Nephron progenitor cell (in vitro differentiated cells): Measurements from ENCODE around the gene HDAC6.
"Not testable (repeated sequence)": the region's sequence is repeated elsewhere in the genome, so short reads cannot be mapped to it uniquely, and the experiment has no call there.

ENCODE experiments used
- DNase-seq: peaks from one replicate; pipeline ENCODE4 v3.0.0; 2021
- H3K27ac Mint-ChIP-seq: 2 replicates; pipeline ENCODE4 v1.8.0; 2021; ENCODE audit warnings: mild to moderate bottlenecking, moderate library complexity, mixed read lengths
- H3K27me3 Mint-ChIP-seq: 2 replicates; pipeline ENCODE4 v1.8.0; 2021; ENCODE audit warnings: mild to moderate bottlenecking, low read depth, mixed read lengths; ENCODE audit not compliant: poor library complexity
- H3K36me3 Mint-ChIP-seq: 2 replicates; pipeline ENCODE4 v1.8.0; 2021; ENCODE audit warnings: low read depth, mixed read lengths
- H3K4me1 Mint-ChIP-seq: 2 replicates; pipeline ENCODE4 v1.8.0; 2021; ENCODE audit warnings: mixed read lengths
- H3K4me3 Mint-ChIP-seq: 2 replicates; pipeline ENCODE4 v1.8.0; 2021; ENCODE audit warnings: mild to moderate bottlenecking, moderate library complexity, mixed read lengths
- H3K9me3 Mint-ChIP-seq: 2 replicates; pipeline ENCODE4 v1.8.0; 2021; ENCODE audit warnings: mild to moderate bottlenecking, moderate library complexity, mixed read lengths
- TF ChIP-seq, protein P1 (sequence below): fragments of 200-600 bp; sonication (generic); IDR thresholded peaks from 2 replicates; pipeline ENCODE4 v1.5.0; 2021; ENCODE audit warnings: antibody characterized with exemption

The HDAC6 gene

DNA sequence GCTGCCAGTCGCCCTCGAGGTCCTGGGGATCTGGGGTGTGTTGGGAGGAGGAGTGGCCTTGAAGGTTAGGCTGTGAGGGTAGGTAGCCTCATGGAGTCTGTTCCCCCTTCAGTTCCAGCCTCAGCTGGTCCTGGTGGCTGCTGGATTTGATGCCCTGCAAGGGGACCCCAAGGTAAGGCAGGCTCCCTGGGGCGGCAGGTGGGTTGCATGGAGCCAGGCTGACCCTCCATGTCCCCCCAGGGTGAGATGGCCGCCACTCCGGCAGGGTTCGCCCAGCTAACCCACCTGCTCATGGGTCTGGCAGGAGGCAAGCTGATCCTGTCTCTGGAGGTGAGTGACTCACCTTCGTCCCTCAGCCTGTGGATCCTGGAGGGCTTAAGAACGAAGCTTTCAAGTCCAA, 12.9 kb downstream of the HDAC6 start:
- no peak for DNase-seq
- Mint-ChIP-seq H3K9me3 (peaks cover 58% of the 10 kb centered on the region), H3K27me3 (peaks cover 3% of the 10 kb centered on the region), H3K4me1 (no peaks in the 10 kb centered on the region), H3K27ac (no peak overlapping the region), H3K36me3 (peaks cover 50% of the 10 kb centered on the region), H3K4me3 (no peak overlapping the region)
- TF ChIP-seq, protein P1, sequence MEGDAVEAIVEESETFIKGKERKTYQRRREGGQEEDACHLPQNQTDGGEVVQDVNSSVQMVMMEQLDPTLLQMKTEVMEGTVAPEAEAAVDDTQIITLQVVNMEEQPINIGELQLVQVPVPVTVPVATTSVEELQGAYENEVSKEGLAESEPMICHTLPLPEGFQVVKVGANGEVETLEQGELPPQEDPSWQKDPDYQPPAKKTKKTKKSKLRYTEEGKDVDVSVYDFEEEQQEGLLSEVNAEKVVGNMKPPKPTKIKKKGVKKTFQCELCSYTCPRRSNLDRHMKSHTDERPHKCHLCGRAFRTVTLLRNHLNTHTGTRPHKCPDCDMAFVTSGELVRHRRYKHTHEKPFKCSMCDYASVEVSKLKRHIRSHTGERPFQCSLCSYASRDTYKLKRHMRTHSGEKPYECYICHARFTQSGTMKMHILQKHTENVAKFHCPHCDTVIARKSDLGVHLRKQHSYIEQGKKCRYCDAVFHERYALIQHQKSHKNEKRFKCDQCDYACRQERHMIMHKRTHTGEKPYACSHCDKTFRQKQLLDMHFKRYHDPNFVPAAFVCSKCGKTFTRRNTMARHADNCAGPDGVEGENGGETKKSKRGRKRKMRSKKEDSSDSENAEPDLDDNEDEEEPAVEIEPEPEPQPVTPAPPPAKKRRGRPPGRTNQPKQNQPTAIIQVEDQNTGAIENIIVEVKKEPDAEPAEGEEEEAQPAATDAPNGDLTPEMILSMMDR, result no peak

DNA sequence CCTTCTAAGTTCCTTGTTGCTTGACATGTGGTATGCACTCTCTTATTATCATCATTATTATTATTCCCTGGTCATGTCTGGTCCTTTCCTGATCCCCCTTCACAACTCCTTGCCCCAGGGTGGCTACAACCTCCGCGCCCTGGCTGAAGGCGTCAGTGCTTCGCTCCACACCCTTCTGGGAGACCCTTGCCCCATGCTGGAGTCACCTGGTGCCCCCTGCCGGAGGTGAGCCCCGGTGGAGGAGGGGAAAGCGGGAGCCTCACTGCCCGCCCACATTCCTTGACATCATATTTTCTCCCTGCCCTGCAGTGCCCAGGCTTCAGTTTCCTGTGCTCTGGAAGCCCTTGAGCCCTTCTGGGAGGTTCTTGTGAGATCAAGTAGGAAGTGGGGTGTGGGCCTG, 13.4 kb downstream of the HDAC6 start:
- H3K36me3 Mint-ChIP-seq, result peaks cover 55% of the 10 kb centered on the region
- H3K27ac Mint-ChIP-seq, result no peak overlapping the region
- peaks cover 3% of the 10 kb centered on the region for H3K27me3 Mint-ChIP-seq
- TF ChIP-seq, protein P1, result no peak
- no peak for DNase-seq
- H3K4me1 Mint-ChIP-seq, result no peaks in the 10 kb centered on the region
- peaks cover 62% of the 10 kb centered on the region for H3K9me3 Mint-ChIP-seq
- no peak overlapping the region for H3K4me3 Mint-ChIP-seq

DNA sequence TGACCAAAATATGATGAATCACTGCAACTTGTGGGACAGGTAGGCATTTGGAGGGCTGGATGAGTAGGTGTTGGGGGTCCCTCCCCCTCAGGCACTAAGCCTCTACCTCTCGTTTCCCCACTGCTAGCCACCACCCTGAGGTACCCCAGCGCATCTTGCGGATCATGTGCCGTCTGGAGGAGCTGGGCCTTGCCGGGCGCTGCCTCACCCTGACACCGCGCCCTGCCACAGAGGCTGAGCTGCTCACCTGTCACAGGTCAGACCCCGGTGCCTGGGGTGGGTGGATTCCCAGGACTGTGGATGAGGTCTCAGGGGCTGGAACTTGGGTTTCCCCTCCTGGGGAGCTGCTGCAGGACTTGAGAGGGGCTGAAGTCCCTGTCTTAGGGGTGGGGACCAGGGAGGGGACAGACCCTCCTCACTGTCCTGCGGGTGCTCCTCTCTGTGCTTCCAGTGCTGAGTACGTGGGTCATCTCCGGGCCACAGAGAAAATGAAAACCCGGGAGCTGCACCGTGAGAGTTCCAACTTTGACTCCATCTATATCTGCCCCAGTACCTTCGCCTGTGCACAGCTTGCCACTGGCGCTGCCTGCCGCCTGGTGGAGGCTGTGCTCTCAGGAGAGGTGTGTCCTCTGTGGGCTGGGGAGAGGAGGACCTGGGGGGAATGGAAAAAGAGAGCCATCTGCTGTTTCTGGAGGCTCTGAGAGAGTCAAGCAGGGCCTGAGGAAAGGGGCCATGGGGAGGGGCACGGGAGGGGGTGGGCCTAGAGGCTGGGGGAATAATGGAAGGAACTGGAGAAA, 14.3 kb downstream of the HDAC6 start:
- peaks cover 3% of the 10 kb centered on the region for H3K27me3 Mint-ChIP-seq
- H3K36me3 Mint-ChIP-seq, result peaks cover 50% of the 10 kb centered on the region
- H3K9me3 Mint-ChIP-seq, result peaks cover 62% of the 10 kb centered on the region
- no peak overlapping the region for H3K27ac Mint-ChIP-seq
- TF ChIP-seq, protein P1, result no peak
- H3K4me1 Mint-ChIP-seq, result no peaks in the 10 kb centered on the region
- no peak overlapping the region for H3K4me3 Mint-ChIP-seq
- no peak for DNase-seq

DNA sequence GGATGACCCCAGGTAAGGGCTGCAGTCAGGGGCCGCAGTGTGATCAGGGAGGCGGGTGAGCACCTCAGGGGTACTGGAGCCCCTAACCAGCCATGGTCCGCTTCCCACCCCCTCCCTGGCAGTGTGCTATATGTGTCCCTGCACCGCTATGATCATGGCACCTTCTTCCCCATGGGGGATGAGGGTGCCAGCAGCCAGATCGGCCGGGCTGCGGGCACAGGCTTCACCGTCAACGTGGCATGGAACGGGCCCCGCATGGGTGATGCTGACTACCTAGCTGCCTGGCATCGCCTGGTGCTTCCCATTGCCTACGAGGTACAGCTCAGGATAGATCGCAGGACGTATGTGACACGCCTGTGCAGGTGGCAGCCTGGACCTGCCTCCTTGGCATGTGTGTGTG, 16.2 kb downstream of the HDAC6 start:
- H3K36me3 Mint-ChIP-seq, result peaks cover 36% of the 10 kb centered on the region
- DNase-seq, result no peak
- no peak overlapping the region for H3K4me3 Mint-ChIP-seq
- peaks cover 2% of the 10 kb centered on the region for H3K27me3 Mint-ChIP-seq
- no peaks in the 10 kb centered on the region for H3K4me1 Mint-ChIP-seq
- TF ChIP-seq, protein P1, result no peak
- no peak overlapping the region for H3K27ac Mint-ChIP-seq
- H3K9me3 Mint-ChIP-seq, result peaks cover 57% of the 10 kb centered on the region

DNA sequence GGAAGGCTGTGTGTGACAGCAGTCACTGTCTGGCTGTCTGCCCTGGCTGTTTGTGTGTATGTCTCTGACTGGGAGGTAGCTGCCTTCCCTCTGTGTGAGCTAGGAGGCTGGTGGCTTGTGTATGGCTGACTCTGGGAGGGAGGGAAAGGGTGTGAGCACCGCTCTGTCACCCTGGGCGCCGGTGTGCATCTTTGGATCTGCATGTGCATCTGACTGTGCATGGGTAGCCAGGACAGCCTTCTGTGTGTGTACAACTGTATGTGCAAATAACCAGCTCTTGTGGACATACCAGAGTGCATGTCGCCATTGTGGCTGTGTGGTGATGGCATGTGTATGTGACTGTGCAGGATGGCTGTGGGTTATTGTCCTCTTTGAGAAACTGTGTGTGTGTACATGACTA, 17.0 kb downstream of the HDAC6 start:
- TF ChIP-seq, protein P1, result no peak
- Mint-ChIP-seq H3K36me3 (peaks cover 33% of the 10 kb centered on the region), H3K27ac (no peak overlapping the region), H3K4me3 (no peak overlapping the region), H3K9me3 (peaks cover 55% of the 10 kb centered on the region), H3K27me3 (no peaks in the 10 kb centered on the region), H3K4me1 (no peaks in the 10 kb centered on the region)
- no peak for DNase-seq

DNA sequence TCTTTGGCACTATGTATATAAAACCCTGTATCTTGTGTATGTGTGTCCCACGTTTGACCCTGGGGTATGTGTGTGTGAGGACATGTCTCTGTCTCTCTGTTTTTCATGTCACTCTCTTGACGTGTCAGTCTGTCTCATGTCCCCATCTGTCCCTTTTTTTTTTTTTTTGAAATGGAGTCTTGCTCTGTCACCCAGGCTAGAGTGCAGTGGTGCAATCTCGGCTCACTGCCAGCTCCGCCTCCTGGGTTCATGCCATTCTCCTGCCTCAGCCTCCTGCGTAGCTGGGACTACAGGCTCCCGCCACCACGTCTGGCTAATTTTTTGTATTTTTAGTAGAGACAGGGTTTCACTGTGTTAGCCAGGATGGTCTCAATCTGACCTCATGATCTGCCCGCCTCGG, 17.5 kb downstream of the HDAC6 start:
- not testable (repeated sequence) for H3K4me1 Mint-ChIP-seq, H3K27ac Mint-ChIP-seq, H3K27me3 Mint-ChIP-seq, H3K4me3 Mint-ChIP-seq, DNase-seq
- H3K9me3 Mint-ChIP-seq, result peaks cover 56% of the 10 kb centered on the region
- peaks cover 34% of the 10 kb centered on the region for H3K36me3 Mint-ChIP-seq
